NCI-H1092 (cell line): ENCODE measurements around the gene UMOD.
A peak's percentile ranks its signal among the peaks of the same experiment; 100 is the strongest.

Source experiments
- DNase-seq: peaks from one replicate; lab custom pipeline; 2025; lab: John Stamatoyannopoulos, UW

The UMOD gene

DNA sequence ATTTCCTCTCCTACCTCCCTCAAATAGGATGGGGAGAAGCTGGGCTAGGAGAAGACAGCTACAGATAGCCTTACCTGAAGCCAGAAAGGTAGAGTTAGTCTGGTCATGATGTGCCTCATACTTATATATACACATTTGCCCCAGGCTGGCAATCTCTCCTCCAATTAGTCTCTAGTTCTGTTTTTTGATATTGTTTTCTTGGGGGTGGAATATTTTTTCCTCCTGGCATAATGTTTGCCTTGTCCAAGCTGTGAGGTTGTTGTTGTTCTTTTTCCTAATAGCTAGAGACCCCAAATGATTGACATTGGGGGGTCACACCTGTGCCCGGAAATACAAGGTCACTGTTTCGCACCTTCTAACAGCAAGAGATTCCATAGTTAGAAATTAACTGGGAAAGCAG, at the start of gene UMOD:
UMOD (minus strand) TSS at position 101 of the 400 bp plus-strand sequence. CDS start 1,978 bp downstream, outside the sequence.
- DNase-seq: no peak

DNA sequence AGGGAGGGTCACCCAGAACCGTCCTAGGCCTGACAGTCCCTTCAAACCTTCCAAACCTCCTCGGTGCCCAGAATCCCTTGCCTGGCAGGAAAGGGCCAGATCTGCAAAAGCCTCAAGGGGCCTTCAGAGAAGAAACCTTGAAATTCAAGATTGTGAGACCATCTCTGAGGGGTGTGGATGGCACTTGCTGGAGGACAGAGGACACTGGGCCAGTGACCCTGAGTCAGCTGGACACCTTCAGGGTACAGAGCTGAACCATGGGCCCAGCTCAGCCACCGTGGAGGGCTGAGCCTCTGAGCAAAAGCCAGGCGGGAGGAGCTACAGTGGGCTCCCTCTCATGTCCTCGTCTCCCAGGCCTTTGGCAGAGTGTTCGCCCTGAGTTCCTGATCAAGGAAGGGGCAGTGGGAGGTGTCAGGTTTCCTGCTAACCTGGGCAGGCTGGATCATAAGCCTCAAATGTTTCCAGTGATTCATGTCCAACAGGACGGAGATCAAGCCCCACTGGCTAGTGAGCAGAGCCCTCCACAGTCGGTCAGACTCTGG, 49.0 kb upstream of the UMOD start:
- no peak for DNase-seq

DNA sequence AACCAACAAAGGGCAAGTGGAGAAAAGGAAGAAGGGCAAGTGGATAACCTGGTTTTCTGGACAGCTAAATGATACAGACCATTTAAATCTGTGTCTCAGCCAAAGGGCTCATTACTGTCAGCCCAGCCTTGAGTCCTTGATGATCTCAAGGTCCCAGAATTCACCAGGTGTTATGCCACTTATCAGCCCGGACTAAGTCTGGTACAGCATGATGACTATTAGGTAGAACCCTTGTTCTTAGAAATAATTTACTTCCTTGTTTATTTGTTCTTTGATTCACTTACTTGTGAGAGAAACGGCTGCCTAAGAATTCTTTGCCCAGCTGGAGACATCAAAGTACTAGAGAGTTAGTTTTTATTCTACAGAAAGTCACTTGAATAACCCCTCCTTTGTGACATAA, 48.6 kb upstream of the UMOD start:
- no peak for DNase-seq

GRCh38 chr16:20399185-20399584, 46.7 kb upstream of the UMOD start:
- no peak for DNase-seq

DNA sequence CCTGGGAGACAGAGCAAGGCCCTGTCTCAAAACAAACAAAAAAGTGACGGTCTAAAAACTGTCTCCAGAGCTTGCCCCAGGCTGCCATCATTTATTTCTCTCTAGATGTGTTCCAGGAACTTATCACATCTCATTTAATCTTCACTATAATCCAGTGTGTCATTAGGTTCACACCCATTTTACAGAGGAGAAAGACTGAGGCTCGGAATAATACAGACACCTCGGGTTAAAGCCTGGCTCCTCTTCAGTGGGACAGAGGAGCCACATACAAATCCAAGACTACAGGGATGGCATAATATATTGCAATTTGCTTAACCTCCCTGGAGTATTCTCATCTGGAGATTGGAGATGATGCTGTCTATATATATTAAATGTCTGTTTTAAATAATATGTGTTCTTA, 46.1 kb upstream of the UMOD start:
- DNase-seq: no peak

DNA sequence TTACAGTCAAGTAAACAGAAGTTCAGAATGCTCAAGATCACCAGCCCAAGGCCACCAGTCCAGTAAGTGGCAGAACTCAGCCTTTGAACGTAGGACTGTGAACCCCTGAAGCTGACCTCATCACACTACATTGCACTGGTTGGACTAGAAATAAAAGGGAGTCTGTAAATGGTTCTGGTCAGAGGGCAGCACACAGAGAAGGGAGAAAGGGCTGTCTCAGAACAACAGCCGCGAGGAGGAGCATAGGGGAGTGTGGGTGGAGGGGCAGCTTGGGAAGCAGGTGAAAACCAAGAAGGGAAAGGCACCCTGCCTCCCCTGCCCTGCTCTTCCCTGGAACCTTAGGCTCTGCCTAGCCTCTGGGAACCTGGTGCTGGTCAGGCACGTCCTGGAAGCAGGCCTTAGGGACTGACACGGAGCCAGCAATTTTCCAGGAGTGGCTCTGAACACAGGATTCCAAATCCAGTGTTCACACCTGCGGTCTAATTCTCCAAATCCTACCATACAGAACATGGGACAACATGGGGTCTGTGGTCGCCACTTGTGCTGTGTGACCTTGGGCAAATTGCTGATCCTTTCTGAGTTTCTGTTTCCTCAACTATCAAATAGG, 45.1 kb upstream of the UMOD start:
- no peak for DNase-seq

DNA sequence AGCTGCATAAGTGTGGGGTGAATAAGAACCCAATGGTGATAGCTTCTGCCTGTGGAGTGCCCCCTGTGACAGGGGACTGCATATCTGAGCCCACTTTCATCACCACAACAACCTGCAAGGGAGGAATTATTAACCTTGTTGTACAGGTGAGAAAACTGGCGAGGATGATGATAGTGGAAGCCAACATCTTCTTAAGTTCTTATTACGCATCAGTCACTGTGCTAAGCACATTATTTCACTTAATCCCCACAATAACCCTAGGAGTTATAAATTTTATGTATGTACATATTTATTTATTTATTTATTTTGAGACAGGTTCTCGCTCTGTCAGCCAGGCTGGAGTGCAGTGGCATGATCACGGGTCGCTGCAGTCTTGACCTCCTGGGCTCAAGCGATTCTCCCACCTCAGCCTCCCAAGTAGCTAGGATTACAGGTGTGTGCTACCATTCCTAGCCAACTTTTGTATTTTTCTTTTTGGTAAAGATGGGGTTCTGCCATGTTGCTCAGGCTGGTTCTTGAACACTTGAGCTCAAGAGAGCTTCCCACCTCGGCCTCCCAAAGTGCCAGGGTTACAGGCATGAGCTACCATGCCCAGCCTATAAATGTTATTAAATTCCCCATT, 44.4 kb upstream of the UMOD start:
- DNase-seq: no peak

GRCh38 chr16:20395946-20396345, 43.4 kb upstream of the UMOD start:
- DNase-seq: no peak

GRCh38 chr16:20393801-20394577, 41.5 kb upstream of the UMOD start:
- no peak for DNase-seq

GRCh38 chr16:20391045-20391444, 38.5 kb upstream of the UMOD start:
- DNase-seq: no peak

DNA sequence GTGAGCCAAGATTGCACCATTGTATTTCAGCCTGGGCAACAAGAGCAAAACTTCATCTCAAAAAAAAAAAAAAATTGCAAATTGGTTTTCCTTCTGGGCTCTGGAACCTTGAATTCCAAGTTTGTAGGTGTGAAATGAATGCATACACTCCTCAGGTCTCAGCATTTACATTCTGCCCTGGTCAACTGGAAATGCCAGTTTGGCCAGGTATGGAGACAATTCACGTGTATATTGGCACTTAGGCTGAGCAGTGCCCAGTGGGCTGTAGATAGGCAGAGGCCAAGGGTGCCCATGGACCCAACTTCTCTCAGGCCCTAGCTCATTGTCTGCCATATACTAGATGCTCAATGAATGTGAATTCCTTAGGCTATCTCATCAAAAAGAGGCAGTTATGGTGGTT, 36.3 kb upstream of the UMOD start:
- no peak for DNase-seq

GRCh38 chr16:20387978-20388377, 35.5 kb upstream of the UMOD start:
- no peak for DNase-seq

GRCh38 chr16:20385844-20386832, 33.6 kb upstream of the UMOD start:
- peak; percentile 52 for DNase-seq

DNA sequence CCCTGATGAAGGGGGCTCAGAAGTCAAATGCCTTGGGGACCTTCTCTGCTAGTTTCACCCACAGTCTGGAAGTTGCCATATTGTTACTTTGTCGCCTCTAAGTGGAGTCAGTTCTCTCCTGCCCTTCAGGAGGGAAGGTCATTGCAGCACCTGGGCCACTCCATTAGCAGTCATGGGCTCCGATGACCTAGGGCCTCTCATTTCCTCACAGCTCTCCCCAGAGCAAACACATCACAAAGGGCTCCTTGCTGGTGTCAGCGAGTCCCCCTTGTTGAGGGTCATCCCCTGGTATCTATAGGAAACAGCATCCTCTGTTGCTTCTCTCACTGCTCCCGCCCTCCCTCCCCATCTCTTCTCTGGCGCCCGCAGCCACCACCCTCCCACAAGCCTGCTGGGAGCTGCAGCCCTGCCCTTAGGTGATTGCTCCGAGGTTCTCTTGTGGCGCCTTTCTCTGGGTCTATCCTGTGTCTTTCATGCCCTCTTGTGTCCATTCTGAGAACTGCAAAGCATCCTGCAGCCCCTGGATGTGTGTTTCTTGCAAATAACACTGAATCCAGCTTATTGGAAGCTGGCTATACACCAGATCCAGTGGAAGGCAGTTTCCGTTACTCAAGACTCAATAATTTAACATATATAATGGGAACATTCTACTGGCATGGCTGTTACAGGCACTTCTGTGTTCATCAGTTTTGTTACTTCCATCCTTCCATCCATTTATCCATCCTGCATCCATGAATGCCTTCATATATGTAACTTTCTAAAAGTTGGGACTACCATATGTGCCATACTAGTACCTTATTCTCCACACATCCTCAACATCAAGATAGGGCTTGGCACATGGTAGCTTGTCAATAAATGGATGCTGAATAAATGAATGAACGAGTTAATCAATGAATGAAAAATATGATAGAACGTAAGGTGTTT, 30.9 kb upstream of the UMOD start:
- DNase-seq: peak; percentile 59

DNA sequence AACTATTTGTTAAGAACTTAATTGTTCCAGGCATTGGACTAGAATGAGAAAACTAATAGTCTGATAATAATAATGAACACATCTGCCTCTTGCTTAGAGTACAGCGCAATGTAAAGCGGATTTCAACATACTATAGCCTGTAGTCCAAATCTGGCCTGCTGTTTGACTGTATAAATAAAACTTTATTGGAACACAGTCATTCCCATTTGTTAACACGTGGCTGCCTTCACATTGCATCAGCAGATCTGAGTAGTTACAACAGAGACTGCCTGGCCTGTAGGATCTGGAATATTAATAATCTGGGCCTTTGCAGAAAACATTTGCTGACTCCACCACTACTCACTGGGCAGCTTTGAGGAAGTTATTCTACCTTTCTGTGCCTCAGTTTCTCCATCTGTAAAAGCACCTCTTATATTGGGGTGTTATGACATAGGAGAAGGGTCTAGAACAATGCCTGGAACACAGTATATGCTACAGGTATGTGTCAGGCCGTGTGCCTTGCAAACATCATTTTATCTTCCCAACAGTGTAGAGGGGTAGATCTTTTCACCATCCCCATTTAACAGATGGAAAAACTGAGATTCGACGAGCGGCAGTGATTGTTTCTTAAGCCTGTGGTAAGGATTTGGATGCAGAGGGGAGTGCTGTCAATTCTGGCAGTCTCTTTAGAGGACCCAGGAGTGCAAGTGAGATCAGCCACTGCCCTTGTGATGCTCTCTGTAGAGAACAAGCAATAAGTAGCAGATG, 29.9 kb upstream of the UMOD start:
- DNase-seq: no peak

- DNase-seq: no peak
Observed at GRCh38 chr16:20380782-20381181, 28.3 kb upstream of the UMOD start.

GRCh38 chr16:20377181-20377580, 24.7 kb upstream of the UMOD start:
- DNase-seq: no peak

DNA sequence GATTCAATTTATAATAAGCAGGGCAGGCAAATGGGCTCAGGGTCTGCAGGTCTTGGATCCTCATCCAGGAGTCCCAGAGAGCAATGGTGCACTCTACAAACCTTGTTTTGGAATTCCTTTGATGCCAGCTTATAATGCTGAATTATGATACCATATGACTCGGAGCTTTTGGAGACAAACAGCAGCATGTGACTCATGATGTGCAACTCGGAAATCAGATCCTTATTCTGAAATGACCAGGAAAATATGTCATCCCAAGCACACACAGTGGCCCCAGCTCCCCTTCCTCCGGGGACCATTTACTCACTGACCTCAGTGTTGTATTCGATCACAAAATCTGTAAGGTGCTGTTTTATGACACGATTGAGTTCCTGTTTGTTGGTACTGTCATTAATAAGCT, 20.2 kb upstream of the UMOD start:
- no peak for DNase-seq

- no peak for DNase-seq
Observed at GRCh38 chr16:20369452-20370054, 17.0 kb upstream of the UMOD start.

DNA sequence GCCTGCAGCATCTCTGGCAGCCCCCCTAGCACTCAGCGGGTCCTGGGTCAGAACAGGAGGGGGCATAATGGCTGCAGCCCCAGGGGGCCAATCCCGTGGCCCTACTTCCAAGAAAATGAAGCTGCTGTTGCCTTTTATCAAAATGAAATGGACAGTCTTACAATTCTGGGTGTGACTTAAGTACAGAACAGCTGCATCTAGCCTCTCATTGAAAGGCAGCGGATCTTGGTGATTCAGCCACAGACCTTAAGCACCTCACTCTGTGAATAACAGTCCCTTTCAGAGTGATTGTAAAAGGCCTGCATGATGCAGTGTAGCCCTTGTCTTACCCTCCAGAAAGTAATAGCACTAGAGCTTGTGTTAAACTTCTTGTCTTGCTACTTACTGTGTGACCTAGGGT, 11.5 kb upstream of the UMOD start:
- DNase-seq: no peak
